K562 (cell line): Measurements from ENCODE around the gene SLC6A6. TPM values are rescaled to one million over a fixed set of nuclear protein-coding genes. Genes with fewer than 3 reads are reported as not detected.

Experiments
- MED1 ChIP-seq: sonication (generic); formaldehyde crosslinking; IDR thresholded peaks from 2 replicates; pipeline ENCODE4 v1.8.1; 2023; ENCODE audit warnings: missing genetic modification reagents, borderline replicate concordance
- NFATC3 ChIP-seq: fragments of 450-650 bp; IDR thresholded peaks from 2 replicates; pipeline ENCODE4 v1.6.1; 2017; ENCODE audit warnings: mild to moderate bottlenecking
- POLR2H ChIP-seq: IDR thresholded peaks from 2 replicates; pipeline ENCODE4 v1.6.1; 2016; ENCODE audit warnings: missing genetic modification characterization, low read depth, mild to moderate bottlenecking, control low read depth, missing compliant biosample characterization, moderate library complexity
- PTBP1 ChIP-seq: fragments of 200-400 bp; formaldehyde crosslinking; IDR thresholded peaks from 2 replicates; pipeline ENCODE4 v1.6.1; 2017; ENCODE audit warnings: low read depth, low read length
- TAL1 ChIP-seq: fragments of 450-650 bp; IDR thresholded peaks from 2 replicates; pipeline ENCODE4 v1.6.1; 2016; ENCODE audit warnings: mild to moderate bottlenecking
- ZFP30 ChIP-seq: fragments of 250-450 bp; sonication (Bioruptor Pico); IDR thresholded peaks from 2 replicates; pipeline ENCODE4 v1.8.0; 2022; ENCODE audit warnings: moderate library complexity, mild to moderate bottlenecking, inconsistent platforms, borderline replicate concordance
- ZNF124 ChIP-seq: sonication (generic); formaldehyde crosslinking; IDR thresholded peaks from 2 replicates; pipeline ENCODE4 v1.8.1; 2022; ENCODE audit warnings: missing genetic modification reagents
- ZNF140 ChIP-seq: fragments of 250-450 bp; sonication (Bioruptor Pico); IDR thresholded peaks from 2 replicates; pipeline ENCODE4 v1.8.0; 2021; ENCODE audit warnings: moderate library complexity, mild to moderate bottlenecking, inconsistent platforms
- ZNF75A ChIP-seq: fragments of 450-650 bp; formaldehyde crosslinking; IDR thresholded peaks from 2 replicates; pipeline ENCODE4 v1.4.0; 2020; ENCODE audit warnings: mild to moderate bottlenecking
- ZNF830 ChIP-seq: fragments of 250-450 bp; sonication (Bioruptor Pico); IDR thresholded peaks from 2 replicates; pipeline ENCODE4 v1.5.0; 2021; ENCODE audit warnings: mild to moderate bottlenecking
- polyA plus RNA-seq, 8 experiments: library from polyadenylated mRNA; depleted of rRNA in 4 of 8; stranded (reverse) in 5 of 8; unstranded in 3 of 8; fragments of >200 nt; fragmentation: Nextera tagmentation in 2 of 8; fragmentation: Illumina TruSeq in 1 of 8; extraction: Ambion mirVana in 2 of 8; extraction: Trizol in 1 of 8; gene quantifications; 2 replicates each; pipeline versions ENCODE4 v1.2.1 to v1.2.3, GENCODE V29; 2011 to 2014; ENCODE audit warnings: inconsistent platforms in 1 of 8, missing spikeins in 1 of 8
- total RNA-seq, 7 experiments: library from RNA; depleted of rRNA in 6 of 7; stranded (reverse); fragments of >200 nt in 6 of 7; fragmentation: Illumina TruSeq in 2 of 7; extraction: Trizol in 2 of 7; gene quantifications; 2 replicates each; pipeline versions ENCODE4 v1.2.1 to v1.2.3, GENCODE V29; 2011 to 2021; ENCODE audit warnings: low replicate concordance in 1 of 7
- TF ChIP-seq, protein P1 (sequence below): conservative IDR thresholded peaks from 2 replicates; pipeline ENCODE4 v1.6.1; 2011; ENCODE audit warnings: low read depth, mild to moderate bottlenecking, low read length; ENCODE audit not compliant: control insufficient read depth
- TF ChIP-seq, protein P2 (sequence below): fragments of 450-650 bp; formaldehyde crosslinking; IDR thresholded peaks from 2 replicates; pipeline ENCODE4 v1.4.0; 2022; ENCODE audit warnings: missing genetic modification characterization
- TF ChIP-seq, protein P3 (sequence below), 3 experiments: fragments of 200-800 bp in 1 of 3; fragments of 250-450 bp in 1 of 3; fragments of 450-650 bp in 1 of 3; sonication (Bioruptor Pico) in 1 of 3; sonication (Bioruptor generic) in 1 of 3; formaldehyde crosslinking in 1 of 3; IDR thresholded peaks; 2 replicates each; pipeline versions ENCODE4 v1.6.1 to v1.8.0; 2016 to 2022; ENCODE audit warnings: mild to moderate bottlenecking in 2 of 3, missing genetic modification characterization in 2 of 3, missing compliant biosample characterization in 1 of 3, moderate library complexity in 1 of 3
- TF ChIP-seq, protein P4 (sequence below): fragments of 250-450 bp; sonication (Bioruptor Pico); IDR thresholded peaks from 2 replicates; pipeline ENCODE4 v1.9.0; 2021; ENCODE audit warnings: mild to moderate bottlenecking
- TF ChIP-seq, protein P5 (sequence below): fragments of 200-800 bp; sonication (Bioruptor generic); IDR thresholded peaks from 2 replicates; pipeline ENCODE4 v1.6.1; 2017; ENCODE audit warnings: missing genetic modification characterization, missing compliant biosample characterization
- TF ChIP-seq, protein P6 (sequence below): sonication (generic); formaldehyde crosslinking; IDR thresholded peaks from 2 replicates; pipeline ENCODE4 v1.4.0; 2020; ENCODE audit warnings: mild to moderate bottlenecking, missing genetic modification reagents

The SLC6A6 gene
- total and polyA plus RNA-seq, 9 of the 15 experiments (the other 6 are each of a cell fraction or from before 2014, with no cell fraction given): 12.3 to 203 (median 93.2) TPM

DNA sequence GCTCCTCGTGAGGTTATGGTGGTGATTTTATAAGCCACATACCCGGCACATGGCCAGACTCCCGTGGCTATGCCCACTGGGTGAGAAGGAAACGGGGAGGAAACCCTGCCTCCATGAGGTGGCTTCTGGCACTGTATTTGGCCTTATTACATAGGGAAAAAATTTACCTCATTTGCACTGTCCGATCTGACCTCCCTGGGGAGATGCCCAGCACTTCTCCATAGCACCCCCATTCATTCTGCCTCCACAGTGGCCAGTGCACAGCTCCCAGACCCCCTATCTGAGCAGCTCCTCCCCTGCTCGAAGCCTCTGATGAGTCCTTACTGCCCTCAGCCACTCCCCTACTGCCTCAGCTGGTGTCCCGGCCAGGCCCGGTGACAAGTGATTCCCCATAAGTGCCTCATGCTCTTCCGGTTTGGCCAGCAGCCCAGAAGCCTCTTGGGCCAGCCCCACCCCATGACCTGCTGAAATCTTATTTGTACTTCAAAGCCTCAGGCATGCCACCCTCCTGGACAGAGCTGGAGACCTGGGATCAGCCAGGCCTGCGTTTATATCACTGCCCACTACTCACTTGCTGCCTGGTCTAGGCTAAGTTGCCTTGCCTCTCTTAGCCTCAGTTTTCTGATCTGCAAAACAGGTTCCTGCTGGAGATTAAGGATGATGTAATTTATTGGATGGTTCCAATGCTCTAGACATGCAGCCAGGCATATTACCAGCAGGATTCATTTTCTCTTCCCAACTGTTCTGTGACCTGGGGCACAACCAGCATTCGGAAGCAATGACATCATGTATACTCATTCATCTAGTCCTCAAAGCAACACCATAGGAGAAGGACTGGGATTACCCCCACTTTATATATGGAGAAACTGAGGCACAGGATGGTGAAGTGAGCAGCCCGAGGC is 30.6 kb upstream of the SLC6A6 start (continued):
- TF ChIP-seq ZNF75A (CRISPR knock-in tag) (no peak), ZNF830 (no peak), ZFP30 (no peak), TAL1 (peak; percentile 20; the same call in 1 of the 2 replicates), MED1 (CRISPR knock-in tag) (no peak), ZNF124 (no peak), ZNF140 (no peak), NFATC3 (no peak), POLR2H (no peak), PTBP1 (no peak)
- TF ChIP-seq, protein P1, sequence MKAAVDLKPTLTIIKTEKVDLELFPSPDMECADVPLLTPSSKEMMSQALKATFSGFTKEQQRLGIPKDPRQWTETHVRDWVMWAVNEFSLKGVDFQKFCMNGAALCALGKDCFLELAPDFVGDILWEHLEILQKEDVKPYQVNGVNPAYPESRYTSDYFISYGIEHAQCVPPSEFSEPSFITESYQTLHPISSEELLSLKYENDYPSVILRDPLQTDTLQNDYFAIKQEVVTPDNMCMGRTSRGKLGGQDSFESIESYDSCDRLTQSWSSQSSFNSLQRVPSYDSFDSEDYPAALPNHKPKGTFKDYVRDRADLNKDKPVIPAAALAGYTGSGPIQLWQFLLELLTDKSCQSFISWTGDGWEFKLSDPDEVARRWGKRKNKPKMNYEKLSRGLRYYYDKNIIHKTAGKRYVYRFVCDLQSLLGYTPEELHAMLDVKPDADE: peak; percentile 73; the same call in 1 of the 2 replicates
- TF ChIP-seq, protein P2, sequence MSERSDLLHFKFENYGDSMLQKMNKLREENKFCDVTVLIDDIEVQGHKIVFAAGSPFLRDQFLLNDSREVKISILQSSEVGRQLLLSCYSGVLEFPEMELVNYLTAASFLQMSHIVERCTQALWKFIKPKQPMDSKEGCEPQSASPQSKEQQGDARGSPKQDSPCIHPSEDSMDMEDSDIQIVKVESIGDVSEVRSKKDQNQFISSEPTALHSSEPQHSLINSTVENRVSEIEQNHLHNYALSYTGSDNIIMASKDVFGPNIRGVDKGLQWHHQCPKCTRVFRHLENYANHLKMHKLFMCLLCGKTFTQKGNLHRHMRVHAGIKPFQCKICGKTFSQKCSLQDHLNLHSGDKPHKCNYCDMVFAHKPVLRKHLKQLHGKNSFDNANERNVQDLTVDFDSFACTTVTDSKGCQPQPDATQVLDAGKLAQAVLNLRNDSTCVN (CRISPR knock-in tag): no peak
- TF ChIP-seq, protein P3, sequence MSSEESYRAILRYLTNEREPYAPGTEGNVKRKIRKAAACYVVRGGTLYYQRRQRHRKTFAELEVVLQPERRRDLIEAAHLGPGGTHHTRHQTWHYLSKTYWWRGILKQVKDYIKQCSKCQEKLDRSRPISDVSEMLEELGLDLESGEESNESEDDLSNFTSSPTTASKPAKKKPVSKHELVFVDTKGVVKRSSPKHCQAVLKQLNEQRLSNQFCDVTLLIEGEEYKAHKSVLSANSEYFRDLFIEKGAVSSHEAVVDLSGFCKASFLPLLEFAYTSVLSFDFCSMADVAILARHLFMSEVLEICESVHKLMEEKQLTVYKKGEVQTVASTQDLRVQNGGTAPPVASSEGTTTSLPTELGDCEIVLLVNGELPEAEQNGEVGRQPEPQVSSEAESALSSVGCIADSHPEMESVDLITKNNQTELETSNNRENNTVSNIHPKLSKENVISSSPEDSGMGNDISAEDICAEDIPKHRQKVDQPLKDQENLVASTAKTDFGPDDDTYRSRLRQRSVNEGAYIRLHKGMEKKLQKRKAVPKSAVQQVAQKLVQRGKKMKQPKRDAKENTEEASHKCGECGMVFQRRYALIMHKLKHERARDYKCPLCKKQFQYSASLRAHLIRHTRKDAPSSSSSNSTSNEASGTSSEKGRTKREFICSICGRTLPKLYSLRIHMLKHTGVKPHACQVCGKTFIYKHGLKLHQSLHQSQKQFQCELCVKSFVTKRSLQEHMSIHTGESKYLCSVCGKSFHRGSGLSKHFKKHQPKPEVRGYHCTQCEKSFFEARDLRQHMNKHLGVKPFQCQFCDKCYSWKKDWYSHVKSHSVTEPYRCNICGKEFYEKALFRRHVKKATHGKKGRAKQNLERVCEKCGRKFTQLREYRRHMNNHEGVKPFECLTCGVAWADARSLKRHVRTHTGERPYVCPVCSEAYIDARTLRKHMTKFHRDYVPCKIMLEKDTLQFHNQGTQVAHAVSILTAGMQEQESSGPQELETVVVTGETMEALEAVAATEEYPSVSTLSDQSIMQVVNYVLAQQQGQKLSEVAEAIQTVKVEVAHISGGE (CRISPR knock-in tag; IDR thresholded peaks at IDR 0.05): 0 out of 6 replicates have a peak, but pooled peaks of 1 of the 3 experiments have one; percentile 54
- TF ChIP-seq, protein P4, sequence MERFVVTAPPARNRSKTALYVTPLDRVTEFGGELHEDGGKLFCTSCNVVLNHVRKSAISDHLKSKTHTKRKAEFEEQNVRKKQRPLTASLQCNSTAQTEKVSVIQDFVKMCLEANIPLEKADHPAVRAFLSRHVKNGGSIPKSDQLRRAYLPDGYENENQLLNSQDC: no peak
- TF ChIP-seq, protein P5, sequence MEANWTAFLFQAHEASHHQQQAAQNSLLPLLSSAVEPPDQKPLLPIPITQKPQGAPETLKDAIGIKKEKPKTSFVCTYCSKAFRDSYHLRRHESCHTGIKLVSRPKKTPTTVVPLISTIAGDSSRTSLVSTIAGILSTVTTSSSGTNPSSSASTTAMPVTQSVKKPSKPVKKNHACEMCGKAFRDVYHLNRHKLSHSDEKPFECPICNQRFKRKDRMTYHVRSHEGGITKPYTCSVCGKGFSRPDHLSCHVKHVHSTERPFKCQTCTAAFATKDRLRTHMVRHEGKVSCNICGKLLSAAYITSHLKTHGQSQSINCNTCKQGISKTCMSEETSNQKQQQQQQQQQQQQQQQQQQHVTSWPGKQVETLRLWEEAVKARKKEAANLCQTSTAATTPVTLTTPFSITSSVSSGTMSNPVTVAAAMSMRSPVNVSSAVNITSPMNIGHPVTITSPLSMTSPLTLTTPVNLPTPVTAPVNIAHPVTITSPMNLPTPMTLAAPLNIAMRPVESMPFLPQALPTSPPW (CRISPR knock-in tag): peak; percentile 83
- TF ChIP-seq, protein P6, sequence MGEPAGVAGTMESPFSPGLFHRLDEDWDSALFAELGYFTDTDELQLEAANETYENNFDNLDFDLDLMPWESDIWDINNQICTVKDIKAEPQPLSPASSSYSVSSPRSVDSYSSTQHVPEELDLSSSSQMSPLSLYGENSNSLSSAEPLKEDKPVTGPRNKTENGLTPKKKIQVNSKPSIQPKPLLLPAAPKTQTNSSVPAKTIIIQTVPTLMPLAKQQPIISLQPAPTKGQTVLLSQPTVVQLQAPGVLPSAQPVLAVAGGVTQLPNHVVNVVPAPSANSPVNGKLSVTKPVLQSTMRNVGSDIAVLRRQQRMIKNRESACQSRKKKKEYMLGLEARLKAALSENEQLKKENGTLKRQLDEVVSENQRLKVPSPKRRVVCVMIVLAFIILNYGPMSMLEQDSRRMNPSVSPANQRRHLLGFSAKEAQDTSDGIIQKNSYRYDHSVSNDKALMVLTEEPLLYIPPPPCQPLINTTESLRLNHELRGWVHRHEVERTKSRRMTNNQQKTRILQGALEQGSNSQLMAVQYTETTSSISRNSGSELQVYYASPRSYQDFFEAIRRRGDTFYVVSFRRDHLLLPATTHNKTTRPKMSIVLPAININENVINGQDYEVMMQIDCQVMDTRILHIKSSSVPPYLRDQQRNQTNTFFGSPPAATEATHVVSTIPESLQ: 0 out of 2 replicates have a peak, but pooled peaks have one; percentile 50
